Neural cell (in vitro differentiated cells): ENCODE data around the gene LRP5. TPM values are rescaled to one million over a fixed set of nuclear protein-coding genes. Genes with fewer than 3 reads are reported as not detected.

ENCODE experiments used
- H2AFZ ChIP-seq: fragments of 200-600, 300-800 bp; sonication (generic), shearing (Covaris generic); 2 replicates; pipeline ENCODE4 v1.6.0; 2014; ENCODE audit warnings: low read depth, mild to moderate bottlenecking, antibody characterized with exemption, low read length, moderate library complexity
- H3F3A ChIP-seq: fragments of 200-600 bp; shearing (Covaris generic); 2 replicates; pipeline ENCODE4 v1.6.1; 2016; ENCODE audit warnings: mild to moderate bottlenecking, moderate library complexity, mixed read lengths, antibody characterized with exemption, low read length; ENCODE audit not compliant: insufficient read depth, poor library complexity, severe bottlenecking
- H3K27ac ChIP-seq: fragments of 200-600, 300-800 bp; sonication (generic), shearing (Covaris generic); 2 replicates; pipeline ENCODE4 v1.5.1; 2014; ENCODE audit warnings: mild to moderate bottlenecking, low read length, moderate library complexity
- H3K27me3 ChIP-seq: fragments of 300-800, 200-600 bp; sonication (generic), shearing (Covaris generic); 2 replicates; pipeline ENCODE4 v1.6.0; 2014; ENCODE audit warnings: mild to moderate bottlenecking, low read depth, low read length, moderate library complexity; ENCODE audit not compliant: insufficient read depth
- H3K36me3 ChIP-seq: fragments of 300-800, 200-600 bp; sonication (generic), shearing (Covaris generic); 2 replicates; pipeline ENCODE4 v1.5.1; 2014; ENCODE audit warnings: mild to moderate bottlenecking, antibody characterized with exemption, low read length, moderate library complexity; ENCODE audit not compliant: insufficient read depth
- H3K4me2 ChIP-seq: fragments of 300-800, 200-600 bp; sonication (generic), shearing (Covaris generic); 2 replicates; pipeline ENCODE4 v1.6.0; 2014; ENCODE audit warnings: mild to moderate bottlenecking, low read length
- H3K4me3 ChIP-seq: fragments of 300-800, 200-600 bp; sonication (generic), shearing (Covaris generic); 2 replicates; pipeline ENCODE4 v1.5.1; 2014; ENCODE audit warnings: mild to moderate bottlenecking, low read length, moderate library complexity
- H3K79me2 ChIP-seq: fragments of 200-600 bp; shearing (Covaris generic); replicated peaks from 2 replicates; pipeline ENCODE4 v1.6.0; 2014; ENCODE audit warnings: mild to moderate bottlenecking, low read length, moderate library complexity; ENCODE audit not compliant: insufficient read depth
- H3K9ac ChIP-seq: fragments of 300-800, 200-600 bp; sonication (generic), shearing (Covaris generic); 2 replicates; pipeline ENCODE4 v1.6.1; 2016; ENCODE audit warnings: mild to moderate bottlenecking, low read length, mixed read lengths
- H3K9me2 ChIP-seq: fragments of 200-600 bp; shearing (Covaris generic); 2 replicates; pipeline ENCODE4 v1.6.1; 2016; ENCODE audit warnings: mild to moderate bottlenecking, low read length, mixed read lengths; ENCODE audit not compliant: insufficient read depth
- H3K9me3 ChIP-seq: fragments of 200-600, 300-800 bp; sonication (generic), shearing (Covaris generic); 2 replicates; pipeline ENCODE4 v1.6.1; 2016; ENCODE audit warnings: mild to moderate bottlenecking, mixed run types, low read length, moderate library complexity, mixed read lengths
- H4K20me1 ChIP-seq: fragments of 200-600 bp; shearing (Covaris generic); 2 replicates; pipeline ENCODE4 v1.6.1; 2016; ENCODE audit warnings: mild to moderate bottlenecking, mixed run types; ENCODE audit not compliant: insufficient read depth
- CTCF ChIP-seq: fragments of 450-650 bp; IDR thresholded peaks from 2 replicates; pipeline ENCODE4 v1.5.1; 2014; ENCODE audit warnings: antibody characterized with exemption, mild to moderate bottlenecking, moderate library complexity; ENCODE audit not compliant: poor library complexity, severe bottlenecking
- EP300 ChIP-seq: fragments of 450-650 bp; conservative IDR thresholded peaks from 2 replicates; pipeline ENCODE4 v1.6.1; 2014; ENCODE audit warnings: antibody characterized with exemption, mild to moderate bottlenecking, moderate library complexity; ENCODE audit not compliant: poor library complexity, severe bottlenecking
- EZH2 ChIP-seq: fragments of 200-600, 300-800 bp; shearing (Covaris generic), sonication (generic); IDR thresholded peaks from 2 replicates; pipeline ENCODE4 v1.6.1; 2014; ENCODE audit warnings: antibody characterized with exemption, low read length, borderline replicate concordance, mild to moderate bottlenecking; ENCODE audit not compliant: insufficient read depth, poor library complexity, severe bottlenecking
- MXI1 ChIP-seq: fragments of 450-650 bp; conservative IDR thresholded peaks from 2 replicates; pipeline ENCODE4 v1.6.1; 2014; ENCODE audit warnings: antibody characterized with exemption, mild to moderate bottlenecking; ENCODE audit not compliant: poor library complexity, severe bottlenecking
- POLR2AphosphoS5 ChIP-seq: IDR thresholded peaks from 2 replicates; pipeline ENCODE4 v1.6.1; 2012
- RAD21 ChIP-seq: fragments of 450-650 bp; conservative IDR thresholded peaks from 2 replicates; pipeline ENCODE4 v1.6.1; 2014; ENCODE audit warnings: antibody characterized with exemption, mild to moderate bottlenecking, moderate library complexity
- REST ChIP-seq: IDR thresholded peaks from 2 replicates; pipeline ENCODE4 v1.6.1; 2012; ENCODE audit warnings: borderline replicate concordance
- SMC3 ChIP-seq: fragments of 450-650 bp; conservative IDR thresholded peaks from 2 replicates; pipeline ENCODE4 v1.6.1; 2014; ENCODE audit warnings: antibody characterized with exemption, mild to moderate bottlenecking, moderate library complexity; ENCODE audit not compliant: poor library complexity
- TAF1 ChIP-seq: IDR thresholded peaks from 2 replicates; pipeline ENCODE4 v1.6.1; 2012; ENCODE audit warnings: low read depth
- polyA plus RNA-seq: library from polyadenylated mRNA; depleted of rRNA; stranded (reverse); fragments of >200 nt; gene quantifications from 2 replicates; pipeline ENCODE4 v1.2.3, GENCODE V29; 2014

LRP5 gene
- polyA plus RNA-seq, 1 donor from 2014 or later = 3.0 TPM

- no peaks in the 10 kb centered on the region for H3F3A ChIP-seq
- H3K4me3 ChIP-seq = no peak overlapping the region
- H3K9ac ChIP-seq = no peak overlapping the region
- H2AFZ ChIP-seq = no peak overlapping the region
- H3K27me3 ChIP-seq = no peaks in the 10 kb centered on the region
- peaks cover 96% of the 10 kb centered on the region for H3K79me2 ChIP-seq
- no peaks in the 10 kb centered on the region for H3K36me3 ChIP-seq
- H4K20me1 ChIP-seq = no peaks in the 10 kb centered on the region
- no peaks in the 10 kb centered on the region for H3K9me3 ChIP-seq
- no peak for TF ChIP-seq POLR2AphosphoS5
- no peak for TF ChIP-seq MXI1
- no peak for TF ChIP-seq REST
- no peak for TF ChIP-seq TAF1
- no peak for TF ChIP-seq RAD21
- no peak for TF ChIP-seq SMC3
- TF ChIP-seq CTCF = no peak
- TF ChIP-seq EZH2 = no peak
- no peak for TF ChIP-seq EP300
- H3K27ac ChIP-seq = no peak overlapping the region
- H3K4me2 ChIP-seq = no peak overlapping the region
- no peaks in the 10 kb centered on the region for H3K9me2 ChIP-seq
Measured at GRCh38 chr11:68468217-68468828, 155.9 kb downstream of the LRP5 start.

- H3K27me3 ChIP-seq = no peaks in the 10 kb centered on the region
- H3K27ac ChIP-seq = no peak overlapping the region
- no peak overlapping the region for H2AFZ ChIP-seq
- no peaks in the 10 kb centered on the region for H3K36me3 ChIP-seq
- H3F3A ChIP-seq = no peaks in the 10 kb centered on the region
- TF ChIP-seq TAF1 (no peak), CTCF (no peak), EP300 (no peak), REST (no peak), SMC3 (no peak), RAD21 (no peak), EZH2 (no peak), POLR2AphosphoS5 (no peak), MXI1 (no peak)
- no peak overlapping the region for H3K4me2 ChIP-seq
- H3K9me2 ChIP-seq = no peaks in the 10 kb centered on the region
- no peak overlapping the region for H3K9ac ChIP-seq
- H3K79me2 ChIP-seq = peaks cover 96% of the 10 kb centered on the region
- no peak overlapping the region for H3K4me3 ChIP-seq
- no peaks in the 10 kb centered on the region for H3K9me3 ChIP-seq
- H4K20me1 ChIP-seq = no peaks in the 10 kb centered on the region
Measured at GRCh38 chr11:68469122-68469521, 156.7 kb downstream of the LRP5 start.
